CMK (cell line): ENCODE measurements around the gene FNDC3A.
"Not testable (repeated sequence)": the region's sequence is repeated elsewhere in the genome, so short reads cannot be mapped to it uniquely, and the experiment has no call there.

ENCODE experiments used
- DNase-seq: peaks from one replicate; pipeline ENCODE4 v3.0.0-alpha.2; 2010; ENCODE audit warnings: low read depth

FNDC3A gene

DNA sequence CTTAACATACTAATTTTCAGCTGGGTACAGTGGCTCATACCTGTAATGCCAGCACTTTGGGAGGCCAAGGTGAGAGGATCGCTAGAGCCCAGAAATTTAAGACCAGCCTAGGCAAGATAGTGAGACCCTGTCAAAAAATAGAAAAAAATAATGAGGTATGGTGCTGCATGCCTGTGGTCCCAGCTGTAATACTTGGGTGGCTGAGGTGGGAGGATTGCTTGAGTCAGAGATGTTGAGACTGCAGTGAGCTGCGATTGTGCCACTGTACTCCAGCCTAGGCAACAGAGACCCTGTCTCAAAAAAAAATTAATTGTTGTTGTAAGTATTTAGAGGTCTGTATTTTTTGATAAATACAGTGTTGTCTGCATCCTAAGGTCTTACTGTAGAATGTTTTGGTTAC lies 66.8 kb downstream of the FNDC3A start:
- DNase-seq: no peak

- DNase-seq: no peak
Observed at GRCh38 chr13:49044008-49044407, 68.3 kb downstream of the FNDC3A start.

DNA sequence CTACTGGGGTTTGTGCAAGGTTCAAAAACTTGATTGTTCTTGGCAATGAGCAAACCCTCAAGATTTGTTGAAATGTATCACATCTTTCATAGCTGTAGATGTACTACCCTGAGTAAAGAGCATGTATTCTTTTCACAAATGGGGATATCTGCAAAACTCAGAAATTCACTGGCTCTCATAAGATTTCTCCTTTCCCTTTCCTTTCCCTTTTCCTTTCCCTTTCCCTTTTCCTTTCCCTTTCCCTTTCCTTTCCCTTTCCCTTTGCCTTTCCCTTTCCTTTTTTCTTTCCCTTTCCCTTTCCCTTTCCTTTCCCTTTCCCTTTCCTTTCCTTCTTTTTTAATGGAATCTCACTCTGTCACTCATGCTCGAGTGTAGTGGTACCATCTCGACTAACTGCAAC lies 69.1 kb downstream of the FNDC3A start:
- no peak for DNase-seq

DNA sequence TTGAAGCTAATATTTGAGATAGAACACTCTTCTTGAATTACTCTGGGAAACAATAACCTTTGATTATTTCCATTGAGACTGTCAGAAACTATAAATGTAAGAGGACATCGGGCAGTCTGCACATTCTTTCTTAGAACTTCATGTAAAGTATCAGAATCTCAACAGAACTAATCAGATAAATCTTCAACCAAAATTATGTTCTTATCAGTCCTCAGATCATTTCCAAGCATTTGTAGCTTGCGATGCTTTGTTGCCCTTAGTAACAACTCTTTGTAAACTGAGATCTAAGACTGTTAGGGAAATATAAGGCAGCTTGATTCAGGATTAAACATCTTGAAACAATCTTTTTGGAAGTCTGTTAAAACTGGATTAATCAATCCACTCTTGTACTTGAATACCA lies 70.3 kb downstream of the FNDC3A start:
- no peak for DNase-seq

DNA sequence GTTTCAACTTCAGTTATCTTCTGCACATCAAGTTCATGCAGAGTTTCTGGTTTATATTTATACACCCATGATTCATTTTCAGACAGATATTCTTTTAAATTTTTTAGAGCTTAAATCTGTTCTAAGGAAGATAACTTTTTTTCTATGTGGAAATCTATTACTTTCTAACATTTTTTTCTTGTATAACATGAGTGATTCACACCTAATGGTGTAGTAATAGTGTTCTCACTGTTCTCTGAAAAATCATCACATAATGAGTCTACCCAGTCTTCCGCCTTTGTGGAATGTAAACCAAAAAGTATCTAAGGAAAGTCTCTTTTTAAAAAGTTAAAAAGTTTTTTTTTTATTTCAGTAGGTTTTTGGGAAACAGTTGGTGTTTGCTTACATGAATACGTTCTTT lies 70.8 kb downstream of the FNDC3A start:
- no peak for DNase-seq

- no peak for DNase-seq
Observed at GRCh38 chr13:49052813-49053212, 77.1 kb downstream of the FNDC3A start.

GRCh38 chr13:49053215-49053614 lies 77.5 kb downstream of the FNDC3A start:
- DNase-seq: no peak

DNA sequence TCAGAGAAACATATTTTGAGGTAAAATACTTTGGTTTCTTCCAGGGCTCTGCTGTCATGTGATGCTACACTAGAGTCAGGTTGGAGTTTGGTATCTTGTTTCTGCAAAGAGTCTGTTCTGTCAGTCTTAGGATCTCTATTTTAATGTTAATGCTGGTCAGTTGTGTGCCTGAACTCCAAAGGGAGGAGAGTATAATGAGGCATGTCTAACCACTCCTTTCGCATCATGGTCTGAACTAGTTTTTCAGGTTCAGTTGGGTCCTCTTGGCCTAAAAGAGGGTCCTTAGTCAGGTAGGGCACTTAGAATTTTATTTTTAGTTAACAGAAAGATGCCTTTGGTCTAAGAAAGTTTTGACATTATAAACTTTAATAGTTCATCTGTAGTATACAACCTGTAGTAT lies 78.2 kb downstream of the FNDC3A start:
- no peak for DNase-seq

GRCh38 chr13:49055021-49055420 lies 79.3 kb downstream of the FNDC3A start:
- DNase-seq: no peak

- no peak for DNase-seq
Observed at GRCh38 chr13:49057176-49057575, 81.5 kb downstream of the FNDC3A start.

DNA sequence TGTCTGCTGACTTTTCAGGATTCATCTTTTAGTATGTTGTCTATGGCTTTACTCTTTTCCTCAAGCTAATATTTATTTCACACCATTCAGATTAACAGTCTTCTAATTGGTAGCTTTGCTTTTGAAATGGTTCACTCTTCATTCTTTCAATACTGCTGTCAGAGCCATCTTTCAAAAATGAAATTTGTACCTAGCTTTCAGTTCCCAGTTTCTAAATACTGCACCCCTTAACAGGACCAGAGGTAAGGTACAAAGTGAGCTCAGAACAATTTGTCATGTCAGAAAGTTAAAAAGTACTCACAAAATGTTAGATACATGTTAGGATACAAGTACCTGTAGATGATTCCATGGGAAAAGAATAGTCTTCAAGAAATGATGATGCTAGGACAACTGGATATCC lies 83.0 kb downstream of the FNDC3A start:
- no peak for DNase-seq

GRCh38 chr13:49060678-49061387 lies 85.1 kb downstream of the FNDC3A start:
- no peak for DNase-seq

DNA sequence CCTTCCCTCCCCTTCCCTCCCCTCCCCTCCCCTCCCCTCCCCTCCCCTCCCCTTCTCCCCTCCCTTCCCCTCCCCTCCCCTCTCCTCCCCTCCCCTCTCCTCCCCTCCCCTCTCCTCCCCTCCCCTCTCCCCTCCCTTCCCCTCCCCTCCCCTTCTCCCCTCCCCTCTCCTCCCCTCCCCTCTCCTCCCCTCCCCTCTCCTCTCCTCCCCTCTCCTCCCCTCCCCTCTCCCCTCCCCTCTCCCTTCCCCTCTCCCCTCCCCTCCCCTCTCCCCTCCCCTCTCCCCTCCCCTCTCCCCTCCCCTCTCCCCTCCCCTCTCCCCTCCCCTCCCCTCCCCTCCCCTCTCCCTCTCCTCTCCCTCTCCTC lies 85.7 kb downstream of the FNDC3A start:
- not testable (repeated sequence) for DNase-seq

- peak; percentile 2 for DNase-seq
Observed at GRCh38 chr13:49062297-49062896, 86.7 kb downstream of the FNDC3A start.

DNA sequence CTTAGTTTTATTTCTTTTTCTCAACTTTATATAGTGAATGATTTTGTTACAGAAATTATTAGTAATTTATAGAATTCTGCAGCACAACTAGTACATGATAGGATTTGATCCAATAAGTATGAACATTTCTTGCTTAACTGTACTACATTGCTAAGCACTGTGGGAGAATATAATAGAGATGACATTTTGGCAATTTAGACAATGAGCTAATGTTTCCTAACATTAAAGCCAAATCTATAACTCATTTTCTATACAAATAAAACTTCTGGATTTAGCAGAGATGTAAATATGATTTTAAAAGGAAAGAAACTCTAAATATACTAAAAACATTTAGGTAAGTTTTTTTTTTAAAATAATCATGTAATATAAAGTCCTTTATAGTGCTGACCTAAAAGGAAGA lies 87.3 kb downstream of the FNDC3A start:
- no peak for DNase-seq

- no peak for DNase-seq
Observed at GRCh38 chr13:49063497-49063896, 87.8 kb downstream of the FNDC3A start.

DNA sequence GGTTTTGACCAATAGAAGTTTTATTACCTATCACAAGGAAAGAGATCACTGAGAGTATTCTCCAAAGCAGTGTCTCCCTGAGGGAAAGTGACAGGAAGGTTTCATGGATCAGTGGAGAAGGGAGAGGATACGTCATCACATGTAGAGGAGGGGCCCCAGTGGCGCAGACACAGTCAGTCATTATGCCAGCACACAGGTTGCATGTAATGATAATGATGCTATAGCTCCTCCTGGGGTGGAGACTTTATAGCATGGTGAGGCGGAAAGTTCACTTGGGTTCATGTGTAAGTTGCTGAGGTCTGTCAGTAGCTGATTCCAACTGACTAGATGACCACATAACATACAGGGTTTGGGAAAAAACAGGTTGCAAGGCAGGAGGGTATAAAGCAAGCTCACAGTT lies 88.8 kb downstream of the FNDC3A start:
- no peak for DNase-seq

DNA sequence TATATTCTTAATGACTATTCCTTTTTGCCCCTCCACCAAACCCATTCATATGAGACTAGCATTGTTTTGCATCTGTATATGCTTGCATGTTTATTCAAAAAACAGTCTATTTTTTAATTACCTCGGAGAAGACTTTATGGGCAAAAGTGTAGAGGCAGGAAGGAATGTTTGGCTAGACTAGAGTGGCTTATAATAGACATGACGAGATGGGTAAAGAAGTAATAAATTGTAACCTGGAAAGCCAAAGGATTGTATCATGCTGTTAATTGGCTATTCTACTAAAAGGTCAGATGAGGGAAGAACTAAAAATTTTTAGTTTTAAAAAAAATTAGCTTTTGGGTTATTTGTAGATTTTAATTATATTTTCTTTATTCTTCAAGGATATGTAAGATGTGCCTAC lies 91.1 kb downstream of the FNDC3A start:
- no peak for DNase-seq

DNA sequence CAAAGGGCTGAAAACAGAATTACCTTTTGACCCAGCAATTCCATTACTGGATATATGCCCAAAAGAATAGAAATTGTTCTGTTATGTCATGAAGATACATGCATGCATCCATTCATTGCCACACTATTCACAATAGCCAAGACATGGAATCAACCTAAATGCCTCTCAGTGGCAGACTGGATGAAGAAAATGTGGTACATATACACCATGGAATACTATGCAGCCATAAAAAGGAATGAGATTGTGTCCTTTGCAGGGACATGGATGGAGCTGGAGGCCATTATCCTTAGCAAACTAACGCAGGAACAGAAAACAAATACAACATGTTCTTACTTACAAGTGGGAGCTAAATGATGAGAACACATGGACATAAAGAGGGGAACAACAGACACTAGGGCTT lies 92.8 kb downstream of the FNDC3A start:
- DNase-seq: not testable (repeated sequence)

- DNase-seq: not testable (repeated sequence)
Observed at GRCh38 chr13:49070021-49070420, 94.3 kb downstream of the FNDC3A start.

DNA sequence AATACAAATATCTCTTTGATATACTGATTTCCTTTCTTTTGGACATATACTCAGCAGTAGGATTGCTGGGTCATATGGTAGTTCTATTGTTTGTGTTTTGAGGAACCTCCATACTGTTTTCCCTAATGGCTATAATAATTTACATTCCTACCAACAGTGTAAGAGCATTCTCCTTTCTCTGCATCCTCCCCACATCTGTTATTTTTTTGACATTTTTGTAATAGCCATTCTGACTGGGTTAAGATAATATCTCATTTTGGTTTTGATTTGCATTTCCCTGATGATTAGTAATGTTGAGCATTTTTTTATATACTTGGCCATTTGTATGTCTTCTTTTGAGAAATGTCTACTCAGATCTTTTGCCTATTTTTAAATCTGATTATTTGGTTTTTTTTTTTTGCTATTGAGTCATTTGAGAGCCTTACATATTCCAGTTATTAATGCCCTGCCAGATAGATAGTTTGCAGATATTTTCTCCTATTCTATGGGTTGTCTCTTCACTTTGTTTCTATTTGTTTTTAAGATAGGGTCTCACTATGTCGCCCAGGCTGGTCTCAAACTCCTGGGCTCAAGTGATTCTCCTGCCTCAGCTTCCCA lies 95.7 kb downstream of the FNDC3A start:
- no peak for DNase-seq

- no peak for DNase-seq
Observed at GRCh38 chr13:49082653-49083536, 107.2 kb downstream of the FNDC3A start.

GRCh38 chr13:49084961-49085360 lies 109.2 kb downstream of the FNDC3A start:
- no peak for DNase-seq
